ENCODE measurements around the gene VARS1.

GRCh38 chr6:31819871-31820299 lies 24.3 kb upstream of the VARS1 start:
- TF ChIP-seq EZH2 (IDR thresholded peaks at IDR 0.05; ENCODE audit: insufficient read depth, poor library complexity, severe bottlenecking) (no peak), EZH2phosphoT487 (IDR thresholded peaks at IDR 0.05; ENCODE audit: insufficient read depth, low read depth) (no peak)
